Measurements from ENCODE around the gene CSK. TPM values are rescaled to one million over a fixed set of nuclear protein-coding genes. Genes with fewer than 3 reads are reported as not detected.

Gene CSK
- total and polyA plus RNA-seq, 2 experiments from 2014 or later: 13.6 to 27.5 TPM

- TF ChIP-seq ETS1 (IDR thresholded peaks at IDR 0.05): no peak
These were observed 55.0 kb downstream of the CSK start (continued) for GRCh38 chr15:74836846-74837245.

- no peaks in the 10 kb centered on the region for H3K79me2 ChIP-seq (replicated peaks; ENCODE audit: insufficient read depth)
- TF ChIP-seq ETS1 (IDR thresholded peaks at IDR 0.05): no peak
- peak in 1 of 2 experiments; percentile 37; a peak in 2 of 4 replicates for TF ChIP-seq CTCF (conservative IDR thresholded peaks at IDR 0.05; ENCODE audit: low read depth in 2 of 2)
- no peaks in the 10 kb centered on the region for H3K9me2 ChIP-seq (ENCODE audit: insufficient read depth)
- no peaks in the 10 kb centered on the region; the same call in 1 of the 2 replicates for H4K20me1 ChIP-seq (replicated peaks; ENCODE audit: insufficient read depth)
- H3K27ac Mint-ChIP-seq: no peak overlapping the region
- H3K4me1 Mint-ChIP-seq: peaks cover 38% of the 10 kb centered on the region
- H3K36me3 ChIP-seq (ENCODE audit: insufficient read depth): no peaks in the 10 kb centered on the region; the same call in 1 of the 2 replicates
- H3K4me1 ChIP-seq (ENCODE audit: insufficient read depth): no peaks in the 10 kb centered on the region; the same call in 1 of the 2 replicates
- no peak overlapping the region for H2AFZ ChIP-seq
- no peaks in the 10 kb centered on the region for H3K27me3 ChIP-seq (ENCODE audit: insufficient read depth)
- peak; percentile 40 for DNase-seq (ENCODE audit: low spot score)
- H3K36me3 Mint-ChIP-seq (ENCODE audit: low read depth): peaks cover 19% of the 10 kb centered on the region
- H3F3A ChIP-seq (replicated peaks; ENCODE audit: low read depth): peaks cover 4% of the 10 kb centered on the region; the same call in 1 of the 2 replicates
- no peak overlapping the region for H3K27ac ChIP-seq (ENCODE audit: low read depth)
- H3K9me3 Mint-ChIP-seq: no peaks in the 10 kb centered on the region; the same call in 2 of the 3 replicates
- H3K4me2 ChIP-seq: no peak overlapping the region
- H3K4me3 ChIP-seq: no peak overlapping the region
- ATAC-seq: no peak
- H3K4me3 Mint-ChIP-seq: no peak overlapping the region
- H3K27me3 Mint-ChIP-seq (ENCODE audit: insufficient read depth, low read depth, poor library complexity): peaks cover 24% of the 10 kb centered on the region
These were observed 55.7 kb downstream of the CSK start for GRCh38 chr15:74837482-74838136.

- Histone ChIP-seq H2AFZ (no peak overlapping the region), H3K79me2 (replicated peaks; ENCODE audit: insufficient read depth) (no peaks in the 10 kb centered on the region), H3K4me2 (no peak overlapping the region), H3K36me3 (ENCODE audit: insufficient read depth) (no peaks in the 10 kb centered on the region; the same call in 1 of the 2 replicates), H3K4me1 (ENCODE audit: insufficient read depth) (no peaks in the 10 kb centered on the region; the same call in 1 of the 2 replicates), H4K20me1 (replicated peaks; ENCODE audit: insufficient read depth) (no peaks in the 10 kb centered on the region; the same call in 1 of the 2 replicates), H3K4me3 (no peak overlapping the region), H3K27ac (ENCODE audit: low read depth) (no peak overlapping the region), H3K9me2 (ENCODE audit: insufficient read depth) (no peaks in the 10 kb centered on the region), H3K27me3 (ENCODE audit: insufficient read depth) (no peaks in the 10 kb centered on the region), H3F3A (replicated peaks; ENCODE audit: low read depth) (peaks cover 4% of the 10 kb centered on the region; the same call in 1 of the 2 replicates)
- no peak overlapping the region for H3K27ac Mint-ChIP-seq
- H3K27me3 Mint-ChIP-seq (ENCODE audit: insufficient read depth, low read depth, poor library complexity): peaks cover 23% of the 10 kb centered on the region
- H3K36me3 Mint-ChIP-seq (ENCODE audit: low read depth): peaks cover 19% of the 10 kb centered on the region
- no peak overlapping the region for H3K4me3 Mint-ChIP-seq
- peaks cover 34% of the 10 kb centered on the region for H3K4me1 Mint-ChIP-seq
- no peaks in the 10 kb centered on the region; the same call in 2 of the 3 replicates for H3K9me3 Mint-ChIP-seq
- DNase-seq (ENCODE audit: low spot score) (no peak), ATAC-seq (no peak)
- TF ChIP-seq ZNF331 (CRISPR knock-in tag; IDR thresholded peaks at IDR 0.05; ENCODE audit: low read depth) (no peak), EZH2 (IDR thresholded peaks at IDR 0.05; ENCODE audit: low read depth, unreplicated experiment) (no peak), CREB1 (CRISPR knock-in tag; IDR thresholded peaks at IDR 0.05; ENCODE audit: low read depth) (no peak), ZNF114 (CRISPR knock-in tag; IDR thresholded peaks at IDR 0.05) (no peak), JUNB (IDR thresholded peaks at IDR 0.05; ENCODE audit: unreplicated experiment) (no peak), NANOG (IDR thresholded peaks at IDR 0.05; ENCODE audit: borderline replicate concordance) (no peak), CTCF (conservative IDR thresholded peaks at IDR 0.05; ENCODE audit: low read depth in 2 of 2) (no peak)
These were observed 56.2 kb downstream of the CSK start for GRCh38 chr15:74838137-74838516.

Data from GM23338 (cell line).